Measurements from ENCODE around the gene ATP2B1.

The ATP2B1 gene

DNA sequence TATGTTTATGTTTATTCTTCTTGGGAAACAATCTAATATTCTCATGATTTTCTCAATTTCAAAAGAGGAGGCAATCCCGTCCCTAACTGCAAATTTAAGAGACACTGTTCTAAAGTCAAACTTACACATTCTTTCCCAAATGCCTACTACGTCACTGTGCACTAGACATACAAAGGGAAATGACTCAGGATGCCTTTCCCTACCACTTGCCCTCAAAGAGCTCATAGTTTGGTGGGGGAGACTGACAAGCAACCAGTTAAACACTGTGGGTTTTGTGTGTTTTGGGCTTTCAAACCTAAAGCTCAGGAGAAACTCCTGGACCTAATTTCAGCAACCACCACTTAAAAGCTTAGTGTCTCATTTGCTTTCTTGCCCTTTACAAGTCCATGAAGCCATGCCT lies 58.4 kb downstream of the ATP2B1 start:
- DNase-seq, result no peak

DNA sequence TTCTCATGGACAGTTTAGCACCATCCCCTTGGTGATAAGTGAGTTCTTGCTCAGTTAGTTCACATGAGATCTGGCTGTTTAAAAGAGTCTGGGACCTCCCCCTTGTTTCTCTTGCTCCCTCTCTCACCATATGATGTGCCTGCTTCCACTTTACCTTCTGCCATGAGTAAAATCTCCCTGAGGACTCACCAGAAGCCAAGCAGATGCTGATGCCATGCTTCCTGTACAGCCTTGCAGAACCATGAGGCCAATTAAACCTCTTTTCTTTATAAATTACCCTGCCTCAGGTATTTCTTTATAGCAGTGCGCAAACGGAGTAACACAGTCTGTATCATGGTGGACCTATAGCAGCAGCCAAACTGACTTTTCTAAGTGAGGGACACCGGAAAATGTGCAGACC lies 58.8 kb downstream of the ATP2B1 start:
- no peak for DNase-seq

DNA sequence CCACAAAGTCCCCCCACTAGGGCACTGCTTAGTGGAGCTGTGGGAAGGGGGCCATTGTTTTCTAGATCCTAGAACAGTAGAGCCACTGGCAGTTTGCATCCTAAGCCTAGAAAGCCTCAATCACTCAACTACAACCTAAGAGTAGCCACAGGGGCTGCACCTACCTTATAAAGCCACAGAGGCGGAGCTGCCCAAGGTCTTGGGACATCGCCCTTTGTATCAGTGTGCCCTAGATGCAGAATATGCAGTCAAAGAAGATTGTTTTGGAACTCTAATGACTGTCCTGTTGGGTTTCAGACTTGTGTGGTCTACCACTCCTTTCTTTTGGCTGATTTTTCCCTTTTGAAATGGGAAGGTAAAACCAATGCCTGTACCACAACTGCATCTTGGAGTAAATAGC lies 59.5 kb downstream of the ATP2B1 start:
- DNase-seq, result no peak

DNA sequence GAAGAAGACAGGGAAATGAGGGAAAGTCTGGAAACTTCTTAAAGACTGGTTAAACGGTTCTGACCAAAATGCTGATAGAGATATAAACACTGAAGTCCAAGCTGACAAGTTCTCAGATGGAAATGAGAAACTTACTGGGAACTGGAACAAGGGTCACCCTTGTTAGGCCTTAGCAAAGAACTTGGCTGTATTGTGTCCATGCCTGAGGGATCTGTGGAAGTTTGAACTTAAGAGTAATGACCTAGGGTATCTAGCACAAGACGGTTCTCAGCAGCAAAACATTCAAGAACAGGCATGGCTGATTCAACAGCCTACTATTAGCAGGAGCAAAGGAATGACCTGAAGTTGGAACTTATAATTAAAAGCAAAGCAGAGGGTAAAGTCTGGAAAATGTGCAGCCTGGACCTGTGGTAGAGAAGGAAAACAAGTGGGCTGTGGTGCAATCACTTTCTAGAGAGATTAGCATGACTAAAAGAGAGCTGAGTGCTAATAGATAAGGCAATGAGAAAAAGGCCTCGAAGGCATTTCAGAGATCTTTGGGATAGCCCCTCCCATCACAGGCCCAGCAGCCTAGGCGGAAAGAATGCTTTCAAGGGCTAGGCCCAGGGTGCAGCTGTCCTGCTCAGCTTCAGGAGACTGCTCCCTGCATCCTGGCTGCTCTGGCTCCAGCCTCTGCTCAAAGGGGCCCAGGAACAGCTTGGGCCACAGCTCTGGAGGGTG lies 60.3 kb downstream of the ATP2B1 start:
- no peak for DNase-seq

DNA sequence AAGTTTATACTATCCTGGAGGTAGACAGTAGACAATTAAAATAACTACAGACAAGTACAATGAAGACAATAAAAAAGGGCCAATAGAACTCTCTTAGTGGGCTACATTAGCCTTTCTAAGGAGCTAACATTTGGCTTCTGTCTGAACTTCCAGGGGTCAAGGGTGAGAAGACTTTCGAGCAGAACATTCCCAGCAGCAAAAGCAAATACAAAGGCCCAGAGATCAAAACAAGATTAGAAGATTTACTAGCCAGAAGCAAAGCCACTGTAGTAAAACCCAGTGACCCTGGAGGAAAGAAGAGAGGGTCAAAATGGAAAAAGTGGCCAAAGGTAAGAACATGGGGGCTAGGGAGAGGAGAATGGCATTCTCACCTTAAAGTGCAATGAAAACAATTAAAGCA lies 63.2 kb downstream of the ATP2B1 start:
- DNase-seq, result no peak

DNA sequence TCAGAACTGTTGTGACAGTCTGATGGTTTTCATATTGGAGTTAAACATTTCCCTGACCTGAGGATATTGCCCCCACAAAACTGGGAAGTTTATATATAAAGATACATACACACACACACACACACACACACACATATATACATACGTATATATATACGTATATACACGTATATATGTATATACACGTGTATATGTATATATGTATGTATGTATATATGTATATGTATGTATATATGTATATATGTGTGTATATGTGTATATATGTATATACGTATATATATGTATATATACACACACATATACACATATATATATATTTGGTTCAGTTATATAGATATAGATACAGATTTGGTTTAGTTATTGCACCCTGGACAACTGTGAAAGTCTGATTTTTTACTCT lies 65.7 kb downstream of the ATP2B1 start:
- DNase-seq, result no peak

DNA sequence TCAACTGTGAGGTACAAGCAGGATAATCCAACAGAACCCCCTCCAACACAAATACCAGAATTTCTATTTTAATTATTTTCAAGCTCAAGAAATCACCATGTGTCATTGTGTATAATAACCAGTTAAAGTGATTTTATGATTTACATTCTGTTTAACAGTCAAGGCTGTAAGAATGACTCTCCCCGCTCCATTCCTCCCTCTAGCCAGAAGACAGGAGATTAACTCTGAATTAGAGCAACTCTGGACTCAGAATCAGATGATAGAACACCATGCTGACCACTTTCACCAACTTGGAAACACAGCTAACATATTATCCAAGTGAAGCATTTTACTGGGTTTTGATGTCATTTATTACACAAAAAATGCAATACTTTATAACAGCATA lies 71.9 kb downstream of the ATP2B1 start:
- DNase-seq, result no peak

DNA sequence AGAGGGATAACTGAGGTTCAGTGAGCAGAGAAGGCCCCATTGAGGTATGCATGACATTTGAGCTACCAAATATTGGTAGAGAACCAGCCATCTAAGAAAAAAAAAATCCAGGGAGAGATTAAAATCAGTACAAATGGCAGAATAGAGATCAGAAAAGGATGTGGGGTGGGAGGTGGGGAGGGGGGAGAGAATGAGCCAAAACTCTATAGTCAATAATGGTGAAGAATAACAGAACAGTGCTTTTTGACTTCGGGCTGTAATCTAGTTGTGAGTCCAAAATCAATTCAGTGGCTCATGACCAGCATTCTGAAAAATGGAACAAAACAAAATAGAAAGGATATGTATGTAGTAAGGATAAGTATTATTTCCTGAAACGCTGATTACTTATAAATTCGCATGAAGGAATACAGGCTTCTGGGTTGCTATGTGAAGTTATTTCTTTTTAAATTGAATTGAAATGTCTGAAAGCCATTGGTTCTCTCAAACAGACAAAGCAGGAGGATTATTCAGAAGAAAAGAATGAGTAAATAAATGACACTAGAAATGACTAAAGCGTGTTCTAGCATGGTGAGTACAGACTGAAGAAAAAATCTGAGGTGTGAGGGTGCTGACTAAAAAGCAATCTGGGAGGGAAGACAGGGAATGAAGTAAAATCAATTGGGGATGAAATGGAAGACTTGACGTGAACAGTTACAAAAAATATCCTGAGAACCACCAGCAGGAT lies 72.4 kb downstream of the ATP2B1 start:
- no peak for DNase-seq

DNA sequence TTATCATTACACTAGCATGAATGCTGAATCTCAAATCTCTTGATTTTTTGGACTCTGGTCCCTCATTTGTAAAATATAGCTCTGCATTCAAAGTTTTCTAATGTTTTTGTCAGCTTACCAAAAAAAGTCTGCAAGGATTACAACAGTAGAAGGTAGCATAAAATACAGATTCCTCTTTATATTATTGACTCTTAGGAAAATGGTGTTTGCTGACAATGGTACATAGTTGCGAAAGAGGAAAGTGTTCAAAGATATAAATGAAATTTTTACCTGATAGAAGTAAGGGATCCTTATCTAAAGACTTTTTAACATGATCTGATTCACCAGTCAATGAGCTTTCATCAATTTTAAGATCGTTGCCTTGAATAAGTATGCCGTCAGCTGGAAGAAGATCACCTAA lies 74.1 kb downstream of the ATP2B1 start:
- no peak for DNase-seq

DNA sequence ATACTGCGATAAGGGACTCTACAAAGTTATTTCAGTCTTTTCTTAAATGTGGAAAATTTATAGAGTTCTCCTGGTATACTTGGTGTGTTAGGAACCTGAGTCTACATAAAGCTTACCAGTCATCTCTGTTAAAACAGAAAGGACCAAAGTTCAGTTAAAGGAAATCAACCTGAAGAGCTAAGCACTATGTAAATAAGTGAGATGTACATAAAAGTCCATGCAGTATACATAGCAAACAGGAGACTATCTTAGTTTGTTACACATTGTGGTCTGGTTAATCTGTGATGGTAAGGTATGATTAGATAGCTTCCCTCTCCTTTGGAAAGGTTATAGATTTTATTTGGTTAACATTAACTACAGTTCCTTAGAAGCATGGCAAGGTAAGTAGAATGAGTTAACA lies 75.9 kb downstream of the ATP2B1 start:
- no peak for DNase-seq

DNA sequence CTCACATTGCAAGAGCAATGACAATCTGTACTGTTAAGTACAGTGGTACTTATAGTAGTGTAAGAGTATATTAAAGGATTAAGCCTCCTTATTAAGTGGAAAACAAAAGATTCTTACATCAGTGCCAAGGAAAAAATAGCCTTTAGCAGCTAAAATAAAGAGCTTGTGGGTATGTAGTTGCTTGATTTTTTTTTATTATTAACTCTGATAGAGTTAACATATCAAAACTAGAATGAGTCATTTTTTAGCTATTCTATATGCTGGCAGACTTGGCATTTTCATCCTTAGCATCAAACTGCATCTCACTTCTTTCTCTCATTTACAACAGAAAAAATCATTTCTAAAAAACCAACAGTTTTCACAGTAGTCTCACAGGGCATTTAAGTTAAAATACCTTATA lies 86.5 kb downstream of the ATP2B1 start:
- DNase-seq, result no peak

DNA sequence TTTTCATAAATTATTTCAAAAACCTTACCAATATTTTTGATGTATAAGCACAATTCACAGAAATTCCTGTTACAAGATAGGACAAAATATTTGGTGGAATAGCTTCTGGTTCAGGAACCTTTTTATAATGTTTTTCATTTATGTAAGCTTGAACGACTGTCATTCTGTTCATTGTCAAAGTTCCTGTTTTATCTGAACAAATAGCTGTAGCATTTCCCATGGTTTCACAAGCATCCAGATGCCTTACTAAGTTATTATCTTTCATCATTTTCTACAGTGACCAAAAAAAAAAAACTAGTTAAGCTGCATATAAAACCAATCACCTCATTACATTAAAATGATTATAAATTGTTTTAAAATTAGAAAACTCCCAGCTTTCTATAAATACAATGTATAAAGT lies 87.1 kb downstream of the ATP2B1 start:
- DNase-seq, result no peak

DNA sequence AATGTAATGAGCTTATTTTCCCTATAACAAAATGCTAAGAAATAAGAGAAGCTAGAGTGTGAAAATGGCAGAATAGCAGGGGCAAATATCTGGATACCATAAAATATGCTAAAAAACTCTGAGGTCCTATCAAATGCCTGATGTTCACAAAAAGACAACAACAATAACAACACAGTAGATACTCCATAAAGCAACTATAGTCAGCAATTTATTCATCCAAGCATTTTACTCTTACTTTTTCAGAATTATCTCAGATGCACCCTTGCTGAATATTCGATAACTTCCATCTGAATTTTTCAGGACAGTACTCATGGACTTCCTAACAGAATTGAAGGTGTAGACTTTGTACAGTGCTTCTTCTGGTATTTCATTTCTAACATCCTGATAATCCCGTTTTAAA lies 88.9 kb downstream of the ATP2B1 start:
- DNase-seq, result no peak

DNA sequence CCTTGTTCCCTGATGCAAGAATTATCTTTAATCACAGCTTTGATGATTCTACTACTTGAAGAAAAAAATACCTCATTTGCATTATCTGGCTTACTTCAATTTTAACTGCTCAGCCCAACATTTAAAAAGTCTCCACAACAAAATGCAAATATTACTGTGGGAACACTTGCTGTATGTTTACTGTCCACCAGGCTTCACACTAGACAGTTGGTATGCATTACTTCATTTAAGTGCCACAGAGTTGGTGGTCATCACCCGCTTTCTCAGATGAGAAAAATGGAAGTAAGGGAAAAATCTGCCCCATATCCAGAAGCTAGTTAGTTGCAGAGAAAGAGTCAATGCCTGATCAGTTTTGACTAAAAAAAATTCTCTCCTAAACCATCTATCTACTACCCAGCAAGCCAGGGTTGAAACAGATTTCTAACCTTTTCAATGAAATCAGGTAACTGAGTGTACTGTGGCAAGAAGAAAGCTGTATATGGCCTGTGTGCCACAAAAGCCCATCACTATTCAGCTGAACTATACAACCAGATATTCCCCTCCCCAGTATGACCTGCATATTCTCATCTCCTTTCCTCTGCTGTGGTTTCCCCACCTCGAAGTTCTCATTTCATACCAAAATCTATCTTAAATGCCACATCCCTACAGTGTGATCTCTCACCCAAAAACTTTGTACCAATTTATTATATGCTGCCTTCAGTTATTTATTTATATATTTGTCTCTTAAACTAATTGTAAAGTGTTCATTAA lies 90.3 kb downstream of the ATP2B1 start:
- DNase-seq, result no peak

DNA sequence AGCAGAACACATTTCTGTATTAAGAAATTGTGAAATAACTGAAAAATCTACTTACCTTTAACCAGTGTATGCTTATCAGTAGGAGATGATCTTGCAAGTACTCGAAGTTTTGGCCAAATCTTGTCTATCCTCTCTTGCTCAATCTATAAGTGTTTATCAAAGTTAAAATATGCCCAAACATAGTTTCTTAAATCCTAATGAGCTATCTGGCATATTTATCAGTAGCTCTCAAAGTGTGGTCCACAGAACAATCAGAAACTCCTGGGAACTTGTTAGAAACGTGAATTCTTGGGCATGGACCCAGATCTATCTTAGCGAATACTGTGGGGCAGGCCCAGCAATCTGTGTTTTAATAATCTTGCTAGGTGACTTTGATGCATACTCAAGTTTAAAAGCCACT lies 98.3 kb downstream of the ATP2B1 start:
- no peak for DNase-seq

DNA sequence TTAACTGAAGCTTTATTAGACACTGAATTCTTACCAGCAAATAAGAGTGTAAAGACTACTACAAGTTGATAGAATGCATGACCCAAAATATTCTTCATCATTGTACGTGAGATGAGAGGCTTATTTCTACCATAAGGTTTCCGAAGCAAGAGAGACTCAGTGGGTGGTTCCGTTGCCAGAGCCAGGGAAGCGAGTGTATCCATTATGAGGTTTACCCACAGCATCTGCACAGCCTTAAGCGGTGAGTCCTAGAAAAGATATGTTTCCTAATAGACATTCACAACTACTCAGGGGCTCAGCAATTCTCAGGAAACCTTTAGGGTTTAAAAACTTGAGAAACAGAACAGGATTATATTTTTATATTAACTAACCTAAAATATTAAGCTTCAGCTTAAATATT lies 105.0 kb downstream of the ATP2B1 start:
- DNase-seq, result no peak

DNA sequence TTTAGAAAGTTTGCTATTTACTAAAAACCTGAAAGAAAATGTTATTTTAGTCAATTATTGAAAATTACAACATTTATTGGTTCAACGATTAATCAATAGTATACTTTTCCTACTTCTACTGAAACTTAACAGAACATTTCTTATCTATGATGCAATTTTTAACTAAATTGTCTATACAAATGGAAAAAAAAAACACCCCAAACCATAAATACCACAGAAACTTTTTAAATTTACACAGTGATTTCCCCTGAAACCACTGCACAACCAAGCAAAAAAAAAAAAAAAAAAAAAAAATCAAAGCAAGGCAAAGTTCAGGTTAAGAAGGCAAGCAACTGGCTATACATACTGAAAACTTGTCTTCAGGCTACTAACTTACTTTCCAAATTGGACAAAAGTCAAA lies 110.9 kb downstream of the ATP2B1 start:
- no peak for DNase-seq

DNA sequence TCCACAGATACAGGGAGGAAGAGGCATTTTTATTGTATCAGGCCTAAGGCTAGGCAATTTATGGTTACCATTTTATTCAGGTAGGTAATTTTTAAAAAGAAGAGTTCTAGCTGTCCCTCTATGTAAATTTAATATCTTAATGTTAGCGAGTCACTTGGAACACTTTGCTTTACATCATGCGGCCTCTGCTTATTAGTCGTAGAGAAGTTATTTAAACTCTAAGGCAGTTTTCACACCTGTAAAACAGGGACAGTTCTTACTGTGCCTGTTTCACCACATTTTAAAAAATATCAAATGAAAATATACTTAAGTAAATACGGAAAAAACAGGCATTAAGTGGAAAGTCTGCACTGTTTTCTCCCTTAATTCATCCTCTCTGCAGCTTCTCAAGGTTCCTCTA lies 111.4 kb downstream of the ATP2B1 start:
- DNase-seq, result no peak

DNA sequence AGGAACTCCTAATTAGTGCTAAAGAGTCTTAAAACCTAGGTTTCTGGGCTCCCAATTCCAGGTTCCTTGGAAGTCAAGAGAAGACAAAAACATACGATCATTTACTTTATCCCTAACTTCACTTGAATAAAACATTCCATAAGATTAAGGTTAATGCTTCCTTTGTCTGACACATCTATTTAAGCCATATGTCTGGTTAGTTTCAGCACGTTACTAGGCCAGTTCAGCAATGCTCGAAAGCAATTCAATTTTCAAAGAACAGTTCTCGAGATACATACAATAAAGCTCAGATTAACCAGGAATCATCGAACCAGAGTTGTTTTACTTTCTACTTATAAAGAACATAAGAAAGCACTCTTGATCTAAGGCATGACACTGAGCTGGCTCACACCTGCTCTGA lies 114.8 kb downstream of the ATP2B1 start:
- DNase-seq, result no peak

DNA sequence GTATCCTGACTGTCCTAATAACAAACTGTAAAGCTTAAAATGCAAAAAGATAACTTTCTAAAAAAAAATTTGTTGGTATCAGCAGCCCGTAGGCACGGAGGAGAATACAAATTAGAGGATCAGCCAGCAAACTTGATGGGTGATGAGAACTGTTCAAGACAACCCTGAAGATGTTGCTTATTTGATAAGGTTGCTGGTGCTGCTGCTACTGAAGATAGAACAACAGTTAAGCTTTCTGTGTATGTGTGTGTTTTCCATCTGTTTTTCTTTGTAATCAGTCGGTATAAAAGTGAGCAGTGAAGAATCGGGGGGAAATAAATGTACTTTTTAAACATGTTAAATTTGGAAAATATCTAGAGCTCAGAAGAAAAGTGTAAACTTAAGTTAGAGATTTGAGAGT lies 115.4 kb downstream of the ATP2B1 start:
- no peak for DNase-seq

DNA sequence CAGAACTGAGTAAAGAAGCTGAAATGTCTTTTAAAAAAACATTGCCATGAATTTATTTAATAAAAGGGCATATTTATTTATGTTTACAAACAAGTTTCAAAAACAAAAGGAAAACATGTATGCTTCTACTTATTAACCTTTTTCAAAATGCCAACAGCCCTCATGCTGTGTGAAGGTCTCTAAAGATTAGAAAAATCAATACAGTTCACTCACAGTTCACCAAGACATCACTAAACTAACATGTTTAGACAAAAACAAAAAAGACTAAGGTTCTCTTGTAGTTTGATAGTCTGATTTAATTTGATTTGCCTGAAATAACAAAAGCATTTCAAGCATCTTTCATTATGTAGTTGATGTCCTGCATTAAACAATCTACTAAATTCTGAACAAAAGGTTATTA lies 118.9 kb downstream of the ATP2B1 start:
- DNase-seq, result no peak

DNA sequence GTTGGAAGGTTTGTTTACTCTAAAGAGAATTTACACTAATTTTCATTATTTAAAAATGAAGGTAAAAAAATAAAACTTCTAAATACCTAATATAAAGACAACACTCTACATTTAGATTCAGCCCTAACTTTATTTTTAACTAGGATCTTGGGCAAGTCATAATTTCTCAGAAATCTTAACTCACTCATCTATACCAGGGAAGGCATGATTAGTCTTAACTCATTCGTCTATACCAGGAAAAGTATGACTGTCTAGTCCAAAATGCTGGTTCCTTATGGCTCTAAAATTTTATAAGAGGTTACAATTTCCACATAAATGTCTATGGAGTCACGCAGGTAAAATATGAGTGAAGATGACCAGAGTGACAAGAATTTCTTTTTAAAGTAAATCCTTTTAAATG lies 130.1 kb downstream of the ATP2B1 start:
- no peak for DNase-seq

DNA sequence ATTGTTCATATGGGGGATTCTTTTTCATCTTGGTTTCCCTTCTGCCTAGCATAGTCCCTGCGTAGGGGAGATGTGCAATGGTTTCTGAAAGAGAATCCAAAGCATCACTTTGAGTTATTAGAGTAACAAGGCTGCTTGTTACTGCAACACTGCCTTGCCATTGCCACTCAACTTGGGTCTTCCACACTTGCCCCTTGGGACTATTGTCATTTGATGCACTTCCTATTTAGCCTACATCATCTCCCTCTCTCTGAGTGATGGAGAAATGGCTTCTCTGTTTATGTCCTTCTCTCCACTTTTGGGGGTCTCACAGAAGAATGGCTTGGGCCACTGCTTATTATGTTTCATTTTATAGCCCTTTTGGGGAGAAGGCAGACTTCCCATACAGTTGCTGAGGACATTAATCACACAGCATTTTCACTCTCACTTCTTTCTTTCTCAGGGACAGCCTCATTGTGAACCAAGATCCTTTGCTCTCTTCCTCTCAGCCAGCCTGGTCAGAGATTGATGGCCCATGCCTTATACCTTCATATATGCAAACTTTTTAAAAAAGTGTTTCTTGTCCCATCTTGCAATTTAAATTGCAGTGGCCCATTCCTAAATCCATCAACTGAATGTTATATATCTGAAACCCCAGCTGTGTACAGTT lies 131.9 kb downstream of the ATP2B1 start:
- DNase-seq, result no peak

DNA sequence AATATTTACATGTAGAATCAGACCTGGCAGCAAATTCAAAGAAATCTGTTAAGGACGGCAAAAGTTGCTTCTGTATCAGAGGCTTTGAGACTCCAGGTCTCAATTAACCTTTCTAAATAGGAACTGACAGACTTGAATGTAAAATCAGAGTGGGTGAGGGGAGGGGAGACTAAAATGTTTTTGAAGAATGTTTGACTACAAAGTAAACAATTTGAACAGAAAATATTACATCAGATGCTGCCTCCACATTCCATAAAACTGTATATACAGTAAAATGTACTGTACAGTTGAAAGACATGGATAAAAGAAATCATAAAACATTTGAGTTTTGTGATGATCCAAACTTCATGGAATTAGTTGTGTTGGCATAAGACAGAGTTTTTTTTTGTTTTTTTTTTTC lies 133.3 kb downstream of the ATP2B1 start:
- DNase-seq, result no peak

Measured in stimulated activated CD4-positive, alpha-beta T cell treated with anti-CD3 and anti-CD28 coated beads, Interleukin-15, amount 100 ng/mL, for 24 hours (primary cell).